ENCODE data around the gene PDE3B.

Gene PDE3B

GRCh38 chr11:14813516-14813915 lies 169.9 kb downstream of the PDE3B start:
- H3K27ac ChIP-seq, result no peak overlapping the region
- TF ChIP-seq CTCF (conservative IDR thresholded peaks at IDR 0.05), result no peak

GRCh38 chr11:14818779-14819178 lies 175.2 kb downstream of the PDE3B start:
- H3K27ac ChIP-seq, result no peak overlapping the region
- TF ChIP-seq CTCF (conservative IDR thresholded peaks at IDR 0.05), result no peak

GRCh38 chr11:14819596-14819995 lies 176.0 kb downstream of the PDE3B start:
- H3K27ac ChIP-seq, result no peak overlapping the region
- no peak for TF ChIP-seq CTCF (conservative IDR thresholded peaks at IDR 0.05)

- TF ChIP-seq CTCF (conservative IDR thresholded peaks at IDR 0.05), result no peak
- H3K27ac ChIP-seq, result no peak overlapping the region
Observed at GRCh38 chr11:14821031-14821430, 177.4 kb downstream of the PDE3B start.

- no peak for TF ChIP-seq CTCF (conservative IDR thresholded peaks at IDR 0.05)
Observed at GRCh38 chr11:14826600-14826999, 183.0 kb downstream of the PDE3B start.

GRCh38 chr11:14835496-14836492 lies 192.2 kb downstream of the PDE3B start:
- no peak overlapping the region for H3K27ac ChIP-seq
- no peak for TF ChIP-seq CTCF (conservative IDR thresholded peaks at IDR 0.05)

More at GRCh38 chr11:14826600-14826999, 183.0 kb downstream of the PDE3B start:
- H3K27ac ChIP-seq, result no peak overlapping the region

GRCh38 chr11:14842002-14842401 lies 198.4 kb downstream of the PDE3B start:
- TF ChIP-seq CTCF (conservative IDR thresholded peaks at IDR 0.05), result no peak
- no peak overlapping the region for H3K27ac ChIP-seq

Measured in VCaP (cell line).